Stimulated activated CD8-positive, alpha-beta memory T cell treated with anti-CD3 and anti-CD28 coated beads, Interleukin-7, amount 100 ng/mL, for 4 hours (primary cell): ENCODE measurements around the gene INSL3.

Source experiments
- DNase-seq, 2 donors: peaks; one replicate each; pipeline ENCODE4 v3.0.0-alpha.2; 2020; ENCODE audit warnings: low read depth in 2 of 2

The INSL3 gene, protein sequence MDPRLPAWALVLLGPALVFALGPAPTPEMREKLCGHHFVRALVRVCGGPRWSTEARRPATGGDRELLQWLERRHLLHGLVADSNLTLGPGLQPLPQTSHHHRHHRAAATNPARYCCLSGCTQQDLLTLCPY

DNA sequence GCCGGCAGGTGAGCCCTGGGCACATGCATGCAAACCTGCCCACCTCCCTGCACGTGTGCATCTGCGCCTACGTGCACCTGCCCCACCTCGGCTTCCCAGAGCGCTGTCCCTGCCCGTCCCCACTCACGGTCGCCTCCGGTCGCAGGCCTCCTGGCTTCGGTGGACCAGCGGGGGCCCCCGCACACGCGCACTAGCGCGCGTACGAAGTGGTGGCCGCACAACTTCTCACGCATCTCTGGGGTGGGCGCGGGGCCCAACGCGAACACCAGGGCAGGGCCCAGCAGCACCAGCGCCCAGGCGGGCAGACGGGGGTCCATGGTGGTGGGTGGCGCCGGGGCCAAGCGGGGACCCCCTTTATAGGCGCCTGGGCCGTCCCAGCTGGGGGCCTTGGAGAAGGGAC lies at the start of gene INSL3:
Gene INSL3 (minus strand): TSS at position 330 of the 400 bp plus-strand sequence. CDS start 13 bp downstream, at position 317.
- DNase-seq: no peak

- no peak for DNase-seq
Observed at GRCh38 chr19:17869114-17869608, 47.8 kb upstream of the INSL3 start.

DNA sequence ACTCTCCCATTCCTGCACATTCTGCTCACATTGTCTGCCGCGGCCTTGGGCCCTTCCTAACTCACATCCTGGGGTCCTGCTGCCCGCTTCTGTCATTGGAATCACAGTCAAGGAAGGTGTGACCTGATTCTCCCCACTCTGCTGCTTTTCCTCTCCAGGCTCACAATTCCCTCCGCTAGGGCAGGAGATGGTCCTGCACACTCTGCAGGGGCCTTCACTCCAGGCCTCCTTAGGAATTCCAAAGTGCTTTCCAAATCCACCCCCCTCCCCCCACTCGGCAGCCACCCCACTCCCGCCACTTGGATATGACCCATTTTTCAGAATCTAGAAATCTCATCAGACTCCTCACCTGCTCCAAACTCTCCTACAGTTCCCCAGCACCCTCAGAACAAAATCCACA lies 47.4 kb upstream of the INSL3 start:
- DNase-seq: no peak

DNA sequence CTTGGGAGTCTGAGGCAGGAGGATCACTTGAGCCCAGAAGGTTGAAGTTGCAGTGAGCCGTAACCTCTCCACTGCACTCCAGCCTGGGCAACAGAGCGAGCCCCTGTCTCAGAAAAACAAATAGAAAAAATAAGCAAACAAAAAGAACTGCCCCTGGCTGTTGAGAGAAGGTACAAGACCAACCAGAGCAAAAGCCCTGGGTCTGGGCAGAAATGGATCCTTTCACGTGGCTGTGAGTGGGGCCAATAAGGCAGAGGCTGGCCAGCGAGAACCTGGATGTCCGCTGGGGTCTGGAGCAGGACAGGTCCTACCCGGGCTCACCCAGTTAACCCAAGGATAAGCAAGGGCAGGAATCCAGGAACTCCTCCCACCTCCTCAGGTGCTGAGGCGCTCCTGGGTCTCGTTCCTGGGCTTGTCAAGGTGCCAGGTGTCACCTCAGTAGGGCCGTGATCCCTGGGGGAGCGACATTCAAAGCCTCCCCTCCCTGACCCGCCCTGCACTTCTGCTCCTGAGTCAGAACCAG lies 45.7 kb upstream of the INSL3 start:
- DNase-seq: no peak

- DNase-seq: no peak
Observed at GRCh38 chr19:17866312-17866963, 45.1 kb upstream of the INSL3 start.

- DNase-seq: no peak
Observed at GRCh38 chr19:17865364-17866311, 44.3 kb upstream of the INSL3 start.

GRCh38 chr19:17863520-17864182 lies 42.3 kb upstream of the INSL3 start:
- DNase-seq: no peak

DNA sequence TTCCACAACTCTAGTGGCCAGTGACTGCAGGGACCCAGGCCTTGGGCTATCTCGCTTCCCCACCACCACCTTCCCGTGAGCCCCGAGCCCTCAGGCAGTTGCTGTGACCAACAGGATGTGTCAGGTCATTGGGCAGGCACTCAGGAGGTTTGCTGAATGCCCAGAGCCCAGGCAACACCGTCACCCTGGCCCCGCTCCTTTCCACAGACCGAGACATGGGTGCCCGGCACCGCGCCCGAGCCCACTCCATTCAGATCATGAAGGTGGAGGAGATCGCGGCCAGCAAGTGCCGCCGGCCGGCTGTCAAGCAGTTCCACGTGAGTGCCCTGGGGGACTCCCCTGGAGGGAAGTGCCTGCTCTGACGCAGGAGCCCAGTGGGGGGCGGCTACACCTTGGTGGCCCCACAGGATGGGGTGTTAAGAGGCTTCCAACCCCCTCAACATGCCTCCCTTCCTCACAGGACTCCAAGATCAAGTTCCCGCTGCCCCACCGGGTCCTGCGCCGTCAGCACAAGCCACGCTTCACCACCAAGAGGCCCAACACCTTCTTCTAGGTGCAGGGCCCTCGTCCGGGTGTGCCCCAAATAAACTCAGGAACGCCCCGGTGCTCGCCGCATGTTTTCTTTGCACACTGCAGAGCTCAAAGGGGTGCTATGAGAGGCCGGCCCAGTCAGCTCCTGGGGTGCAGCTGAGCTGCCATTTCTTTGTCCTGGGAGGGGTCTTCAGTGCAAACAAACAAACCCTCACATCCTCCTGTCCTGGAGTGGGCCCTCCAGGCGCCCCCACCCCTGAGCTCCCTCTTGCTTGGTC lies 41.6 kb upstream of the INSL3 start:
- no peak for DNase-seq

GRCh38 chr19:17861542-17862402 lies 40.5 kb upstream of the INSL3 start:
- DNase-seq: no peak

- DNase-seq: no peak
Observed at GRCh38 chr19:17860993-17861360, 39.7 kb upstream of the INSL3 start.

GRCh38 chr19:17860331-17860992 lies 39.1 kb upstream of the INSL3 start:
- DNase-seq: no peak

DNA sequence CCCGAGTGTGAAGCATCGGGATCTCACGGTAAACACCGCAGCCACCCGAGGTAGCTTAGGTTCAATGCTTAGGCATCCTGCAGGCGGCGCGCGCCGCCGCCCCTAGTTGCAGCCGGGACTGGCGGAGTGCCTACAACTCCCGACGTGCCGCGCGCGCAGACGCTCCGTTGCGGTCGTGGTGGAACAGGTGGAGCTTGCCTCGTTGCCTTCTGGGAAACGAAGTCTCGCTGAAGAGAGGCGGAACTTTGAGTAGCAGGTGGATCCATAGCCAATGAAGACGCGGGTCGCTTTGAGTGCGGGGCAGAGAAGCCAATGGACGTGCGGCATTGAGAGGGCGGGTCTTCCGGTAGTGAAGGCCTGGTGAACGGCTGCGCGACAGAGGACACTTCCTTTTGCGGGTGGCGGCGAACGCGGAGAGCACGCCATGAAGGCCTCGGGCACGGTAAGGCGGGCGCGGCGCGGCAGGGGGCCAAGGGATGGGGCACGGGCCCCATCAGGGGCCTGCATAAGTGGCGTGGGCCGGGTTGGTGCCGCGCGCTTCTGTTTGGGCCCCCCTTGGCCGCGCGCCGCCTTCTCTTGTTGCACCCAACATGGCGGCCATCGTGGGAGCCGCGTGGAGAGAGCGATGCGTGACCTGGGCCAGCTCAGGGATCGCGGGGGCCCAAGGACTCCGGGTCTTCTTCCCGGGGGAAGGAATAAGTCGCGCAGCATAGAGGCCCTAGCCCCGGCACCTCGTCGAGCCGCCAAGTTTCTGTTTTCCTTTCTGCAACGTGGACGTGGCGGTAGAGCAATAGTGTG lies 38.4 kb upstream of the INSL3 start, which contains the start of gene RPL18A:
Gene RPL18A (plus strand): TSS at position 378 of the 798 bp plus-strand sequence. CDS start 47 bp downstream, at position 425.
- peak; percentile 99 for DNase-seq

GRCh38 chr19:17855280-17856152 lies 34.2 kb upstream of the INSL3 start:
- peak; percentile 76 to 79 for DNase-seq

GRCh38 chr19:17854061-17854460 lies 32.7 kb upstream of the INSL3 start:
- no peak for DNase-seq

GRCh38 chr19:17848595-17849292 lies 27.4 kb upstream of the INSL3 start:
- no peak for DNase-seq

GRCh38 chr19:17847538-17848366 lies 26.4 kb upstream of the INSL3 start, which contains the start of gene JAK3:
Gene JAK3, minus strand, starts transcription at chr19:17847982. Its CDS starts 3,565 bp downstream, at chr19:17844417.
- peak; percentile 85 to 89 for DNase-seq
